H9 (cell line): ENCODE data around the gene TUBB2A. TPM values are rescaled to one million over a fixed set of nuclear protein-coding genes. Genes with fewer than 3 reads are reported as not detected.

Experiments used
- DNase-seq: peaks from one replicate; pipeline ENCODE4 v3.0.0-alpha.2; 2017
- H2AFZ ChIP-seq: one replicate; pipeline ENCODE4 v1.6.1; 2013; ENCODE audit warnings: mild to moderate bottlenecking, low read length, control low read depth, moderate library complexity
- H2AK5ac ChIP-seq: 2 replicates; pipeline ENCODE4 v1.6.1; 2013; ENCODE audit warnings: low read length, control low read depth, mixed read lengths; ENCODE audit not compliant: insufficient read length
- H2BK120ac ChIP-seq: one replicate; pipeline ENCODE4 v1.6.1; 2013; ENCODE audit warnings: low read depth, mild to moderate bottlenecking, low read length, control low read depth, inconsistent platforms; ENCODE audit not compliant: poor library complexity, severe bottlenecking
- H2BK12ac ChIP-seq: 2 replicates; pipeline ENCODE4 v1.6.1; 2013; ENCODE audit warnings: low read length, control low read depth, mixed read lengths, low read depth; ENCODE audit not compliant: insufficient read length
- H2BK15ac ChIP-seq: 2 replicates; pipeline ENCODE4 v1.6.1; 2013; ENCODE audit warnings: low read depth, low read length, control low read depth
- H2BK20ac ChIP-seq: one replicate; pipeline ENCODE4 v1.6.1; 2013; ENCODE audit warnings: low read depth, mild to moderate bottlenecking, low read length, control low read depth, inconsistent platforms; ENCODE audit not compliant: poor library complexity, severe bottlenecking
- H2BK5ac ChIP-seq: 2 replicates; pipeline ENCODE4 v1.6.1; 2013; ENCODE audit warnings: low read length, control low read depth, mixed read lengths; ENCODE audit not compliant: insufficient read length
- H3K14ac ChIP-seq: 2 replicates; pipeline ENCODE4 v1.6.1; 2013; ENCODE audit warnings: low read length, control low read depth; ENCODE audit not compliant: insufficient read depth
- H3K18ac ChIP-seq: 2 replicates; pipeline ENCODE4 v1.6.1; 2013; ENCODE audit warnings: low read depth, mild to moderate bottlenecking, mixed read lengths, low read length, control low read depth; ENCODE audit not compliant: insufficient read length
- H3K23ac ChIP-seq: 2 replicates; pipeline ENCODE4 v1.6.1; 2013; ENCODE audit warnings: low read length, control low read depth, mixed read lengths, low read depth; ENCODE audit not compliant: insufficient read length
- H3K23me2 ChIP-seq: 2 replicates; pipeline ENCODE4 v1.6.1; 2013; ENCODE audit warnings: low read depth, mild to moderate bottlenecking, mixed read lengths, low read length, control low read depth; ENCODE audit not compliant: insufficient read length, poor library complexity, severe bottlenecking
- H3K27ac ChIP-seq: 2 replicates; pipeline ENCODE4 v1.5.1; 2013; ENCODE audit warnings: low read length, control low read depth, mixed read lengths, low read depth; ENCODE audit not compliant: insufficient read length
- H3K27me3 ChIP-seq: 2 replicates; pipeline ENCODE4 v1.6.1; 2013; ENCODE audit warnings: low read length, control low read depth, inconsistent platforms; ENCODE audit not compliant: insufficient read depth
- H3K4ac ChIP-seq: 2 replicates; pipeline ENCODE4 v1.6.1; 2013; ENCODE audit warnings: low read depth, mild to moderate bottlenecking, control low read depth, inconsistent platforms, low read length, moderate library complexity
- H3K4me1 ChIP-seq: 2 replicates; pipeline ENCODE4 v1.6.1; 2013; ENCODE audit warnings: low read length, control low read depth, inconsistent platforms; ENCODE audit not compliant: insufficient read depth
- H3K4me2 ChIP-seq: 2 replicates; pipeline ENCODE4 v1.6.1; 2013; ENCODE audit warnings: low read length, control low read depth, mixed read lengths; ENCODE audit not compliant: insufficient read length, insufficient read depth
- H3K56ac ChIP-seq: 2 replicates; pipeline ENCODE4 v1.6.1; 2013; ENCODE audit warnings: low read depth, mild to moderate bottlenecking, mixed read lengths, low read length, control low read depth; ENCODE audit not compliant: insufficient read length
- H3K79me1 ChIP-seq: 2 replicates; pipeline ENCODE4 v1.6.1; 2013; ENCODE audit warnings: low read depth, mild to moderate bottlenecking, moderate library complexity, low read length, control low read depth, inconsistent platforms; ENCODE audit not compliant: insufficient read depth, poor library complexity, severe bottlenecking
- H3K79me2 ChIP-seq: 2 replicates; pipeline ENCODE4 v1.6.1; 2013; ENCODE audit warnings: low read length, control low read depth, inconsistent platforms; ENCODE audit not compliant: insufficient read depth
- H3K9ac ChIP-seq: 2 replicates; pipeline ENCODE4 v1.6.1; 2013; ENCODE audit warnings: low read length, control low read depth, mixed read lengths; ENCODE audit not compliant: insufficient read length; ENCODE audit errors: extremely low read depth
- H3K9me3 ChIP-seq: one replicate; pipeline ENCODE4 v1.6.1; 2013; ENCODE audit warnings: low read depth, low read length, inconsistent platforms; ENCODE audit not compliant: control insufficient read depth
- H3T11ph ChIP-seq: one replicate; pipeline ENCODE4 v1.6.1; 2013; ENCODE audit warnings: mild to moderate bottlenecking, low read length, control low read depth, inconsistent platforms
- H4K20me1 ChIP-seq: one replicate; pipeline ENCODE4 v1.6.1; 2013; ENCODE audit not compliant: control insufficient read depth, insufficient read length, insufficient read depth
- H4K5ac ChIP-seq: 2 replicates; pipeline ENCODE4 v1.6.1; 2013; ENCODE audit warnings: low read depth, mild to moderate bottlenecking, mixed read lengths, low read length, control low read depth; ENCODE audit not compliant: insufficient read length
- H4K8ac ChIP-seq: replicated peaks from 2 replicates; pipeline ENCODE4 v1.6.1; 2013; ENCODE audit warnings: low read length, control low read depth, mixed read lengths, low read depth; ENCODE audit not compliant: insufficient read length
- H4K91ac ChIP-seq: 2 replicates; pipeline ENCODE4 v1.6.1; 2013; ENCODE audit warnings: low read depth, mild to moderate bottlenecking, moderate library complexity, mixed read lengths, low read length, control low read depth; ENCODE audit not compliant: insufficient read length
- H3K27ac Mint-ChIP-seq, 3 experiments: 2 replicates in 2 of 3; 3 replicates in 1 of 3; pipeline ENCODE4 v1.8.0; 2020 to 2021; ENCODE audit warnings: mixed read lengths in 3 of 3, mild to moderate bottlenecking in 1 of 3, moderate library complexity in 1 of 3
- H3K27me3 Mint-ChIP-seq: 2 replicates; pipeline ENCODE4 v1.8.0; 2021; ENCODE audit warnings: low read depth, mild to moderate bottlenecking, moderate library complexity, mixed read lengths
- H3K36me3 Mint-ChIP-seq, 3 experiments: 2 replicates in 2 of 3; 3 replicates in 1 of 3; pipeline ENCODE4 v1.8.0; 2020 to 2021; ENCODE audit warnings: low read depth in 3 of 3, mixed read lengths in 3 of 3; ENCODE audit not compliant: insufficient read depth in 1 of 3
- H3K4me1 Mint-ChIP-seq, 2 experiments: 2 replicates each; pipeline ENCODE4 v1.8.0; 2020; ENCODE audit warnings: mixed read lengths in 2 of 2
- H3K4me3 Mint-ChIP-seq, 2 experiments: 2 replicates in 1 of 2; 3 replicates in 1 of 2; pipeline ENCODE4 v1.8.0; 2020 to 2021; ENCODE audit warnings: mild to moderate bottlenecking in 2 of 2, mixed read lengths in 2 of 2, moderate library complexity in 1 of 2
- H3K9me3 Mint-ChIP-seq, 2 experiments: 2 replicates in 1 of 2; 3 replicates in 1 of 2; pipeline ENCODE4 v1.8.0; 2020; ENCODE audit warnings: mild to moderate bottlenecking in 2 of 2, mixed read lengths in 2 of 2, moderate library complexity in 1 of 2
- total RNA-seq: library from RNA; stranded (reverse); gene quantifications from 2 replicates; pipeline ENCODE4 v1.2.1, GENCODE V29; 2021
- TF ChIP-seq, protein P1 (sequence below): fragments of 200-600 bp; sonication (generic); conservative IDR thresholded peaks from 3 replicates; pipeline ENCODE4 v1.8.0; 2021; ENCODE audit warnings: antibody characterized with exemption, mild to moderate bottlenecking

Gene TUBB2A
- total RNA-seq, 1 experiment from 2014 or later, result 258 TPM

DNA sequence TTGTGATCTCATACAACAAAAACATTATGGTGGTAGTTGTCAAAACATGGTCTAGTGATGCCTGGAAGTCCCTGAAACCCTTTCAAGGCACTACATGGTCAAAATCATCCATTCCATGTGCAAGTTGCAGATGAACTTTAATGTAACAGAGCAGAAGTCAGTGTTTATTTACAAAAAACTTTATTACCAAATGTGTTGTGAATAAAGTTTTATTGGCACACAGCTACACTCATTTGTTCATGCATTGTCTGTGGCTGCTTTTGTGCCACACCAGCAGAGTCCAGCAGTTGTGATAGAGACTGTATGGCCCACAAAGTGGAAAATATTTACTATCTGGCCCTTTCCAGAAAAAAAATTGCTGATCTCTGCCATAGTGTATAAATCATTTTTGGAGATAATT lies 43.3 kb upstream of the TUBB2A start:
- no peaks in the 10 kb centered on the region for H3K27me3 Mint-ChIP-seq
- H3K4me3 Mint-ChIP-seq, result no peak overlapping the region
- Histone ChIP-seq H3K27me3 (no peaks in the 10 kb centered on the region), H3K56ac (no peak overlapping the region), H2BK120ac (no peak overlapping the region), H3K4me1 (peaks cover 6% of the 10 kb centered on the region), H2BK12ac (no peak overlapping the region), H4K5ac (no peak overlapping the region), H3K9me3 (no peaks in the 10 kb centered on the region), H2BK5ac (no peak overlapping the region), H3K79me2 (no peaks in the 10 kb centered on the region), H4K91ac (no peak overlapping the region), H4K20me1 (no peaks in the 10 kb centered on the region), H3K14ac (no peak overlapping the region), H3T11ph (no peak overlapping the region), H3K9ac (no peak overlapping the region), H3K18ac (no peak overlapping the region), H3K27ac (no peak overlapping the region), H3K4me2 (no peak overlapping the region), H3K23me2 (no peaks in the 10 kb centered on the region), H2AFZ (no peak overlapping the region), H3K4ac (no peak overlapping the region), H4K8ac (no peak overlapping the region), H2BK15ac (no peak overlapping the region), H3K79me1 (no peaks in the 10 kb centered on the region), H2AK5ac (no peak overlapping the region), H2BK20ac (no peak overlapping the region), H3K23ac (no peak overlapping the region)
- peaks cover 16 to 18% of the 10 kb centered on the region in 2 experiments for H3K4me1 Mint-ChIP-seq
- H3K9me3 Mint-ChIP-seq, result peaks cover 3 to 4% of the 10 kb centered on the region in 2 experiments; a peak in 4 of 5 replicates
- TF ChIP-seq, protein P1, sequence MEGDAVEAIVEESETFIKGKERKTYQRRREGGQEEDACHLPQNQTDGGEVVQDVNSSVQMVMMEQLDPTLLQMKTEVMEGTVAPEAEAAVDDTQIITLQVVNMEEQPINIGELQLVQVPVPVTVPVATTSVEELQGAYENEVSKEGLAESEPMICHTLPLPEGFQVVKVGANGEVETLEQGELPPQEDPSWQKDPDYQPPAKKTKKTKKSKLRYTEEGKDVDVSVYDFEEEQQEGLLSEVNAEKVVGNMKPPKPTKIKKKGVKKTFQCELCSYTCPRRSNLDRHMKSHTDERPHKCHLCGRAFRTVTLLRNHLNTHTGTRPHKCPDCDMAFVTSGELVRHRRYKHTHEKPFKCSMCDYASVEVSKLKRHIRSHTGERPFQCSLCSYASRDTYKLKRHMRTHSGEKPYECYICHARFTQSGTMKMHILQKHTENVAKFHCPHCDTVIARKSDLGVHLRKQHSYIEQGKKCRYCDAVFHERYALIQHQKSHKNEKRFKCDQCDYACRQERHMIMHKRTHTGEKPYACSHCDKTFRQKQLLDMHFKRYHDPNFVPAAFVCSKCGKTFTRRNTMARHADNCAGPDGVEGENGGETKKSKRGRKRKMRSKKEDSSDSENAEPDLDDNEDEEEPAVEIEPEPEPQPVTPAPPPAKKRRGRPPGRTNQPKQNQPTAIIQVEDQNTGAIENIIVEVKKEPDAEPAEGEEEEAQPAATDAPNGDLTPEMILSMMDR, result no peak
- DNase-seq, result no peak
- H3K27ac Mint-ChIP-seq, result no peak overlapping the region
- no peaks in the 10 kb centered on the region for H3K36me3 Mint-ChIP-seq
